ENCODE results near the gene B9D1. TPM values are rescaled to one million over a fixed set of nuclear protein-coding genes. Genes with fewer than 3 reads are reported as not detected.

The B9D1 gene
- total and polyA plus RNA-seq, 2 experiments from 2014 or later: 35.2 to 63.5 TPM

DNA sequence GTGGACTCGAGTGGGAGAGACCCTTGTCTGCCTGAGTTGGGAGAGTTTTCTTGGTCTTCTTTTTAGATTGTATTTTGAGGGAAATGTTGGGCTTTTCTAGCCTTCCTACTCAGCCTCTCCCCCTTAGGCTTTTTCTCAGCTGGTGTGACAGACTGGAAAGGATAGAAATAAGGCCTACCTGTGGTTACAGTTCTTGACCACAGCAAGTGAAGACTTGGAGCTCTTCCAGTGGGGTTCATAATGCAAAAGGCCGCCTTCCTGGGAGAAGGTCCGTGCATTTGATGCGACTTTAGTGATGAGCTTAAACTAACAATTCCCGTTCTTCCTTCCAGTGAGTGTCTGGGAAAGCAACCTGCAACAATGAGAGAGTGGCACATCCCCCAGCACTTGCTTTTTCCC lies 56.8 kb downstream of the B9D1 start:
- Histone ChIP-seq H3K36me3 (ENCODE audit: insufficient read depth) (no peaks in the 10 kb centered on the region), H2AFZ (no peak overlapping the region), H3K27ac (ENCODE audit: low read depth) (no peak overlapping the region), H3K9me2 (ENCODE audit: insufficient read depth) (no peaks in the 10 kb centered on the region), H3K4me3 (no peak overlapping the region), H3K4me2 (no peak overlapping the region), H4K20me1 (replicated peaks; ENCODE audit: insufficient read depth) (no peaks in the 10 kb centered on the region; the same call in 1 of the 2 replicates), H3K4me1 (ENCODE audit: insufficient read depth) (no peaks in the 10 kb centered on the region), H3K79me2 (replicated peaks; ENCODE audit: insufficient read depth) (peaks cover 15% of the 10 kb centered on the region; the same call in 1 of the 2 replicates), H3F3A (replicated peaks; ENCODE audit: low read depth) (no peaks in the 10 kb centered on the region), H3K27me3 (ENCODE audit: insufficient read depth) (no peaks in the 10 kb centered on the region)
- ATAC-seq: no peak
- no peak for DNase-seq (ENCODE audit: low spot score)
- Mint-ChIP-seq H3K27me3 (ENCODE audit: insufficient read depth, low read depth, poor library complexity) (peaks cover 21% of the 10 kb centered on the region), H3K36me3 (ENCODE audit: low read depth) (peaks cover 7% of the 10 kb centered on the region), H3K4me1 (peaks cover 8% of the 10 kb centered on the region; the same call in 2 of the 3 replicates), H3K4me3 (no peak overlapping the region), H3K27ac (no peak overlapping the region), H3K9me3 (no peaks in the 10 kb centered on the region)
- no peak for TF ChIP-seq CREB1 (CRISPR knock-in tag; IDR thresholded peaks at IDR 0.05; ENCODE audit: low read depth)
- TF ChIP-seq ETS1 (IDR thresholded peaks at IDR 0.05): no peak
- TF ChIP-seq JUNB (IDR thresholded peaks at IDR 0.05; ENCODE audit: unreplicated experiment): no peak
- TF ChIP-seq POLR2AphosphoS5 (IDR thresholded peaks at IDR 0.05; ENCODE audit: low read depth): no peak
- TF ChIP-seq, protein P1, sequence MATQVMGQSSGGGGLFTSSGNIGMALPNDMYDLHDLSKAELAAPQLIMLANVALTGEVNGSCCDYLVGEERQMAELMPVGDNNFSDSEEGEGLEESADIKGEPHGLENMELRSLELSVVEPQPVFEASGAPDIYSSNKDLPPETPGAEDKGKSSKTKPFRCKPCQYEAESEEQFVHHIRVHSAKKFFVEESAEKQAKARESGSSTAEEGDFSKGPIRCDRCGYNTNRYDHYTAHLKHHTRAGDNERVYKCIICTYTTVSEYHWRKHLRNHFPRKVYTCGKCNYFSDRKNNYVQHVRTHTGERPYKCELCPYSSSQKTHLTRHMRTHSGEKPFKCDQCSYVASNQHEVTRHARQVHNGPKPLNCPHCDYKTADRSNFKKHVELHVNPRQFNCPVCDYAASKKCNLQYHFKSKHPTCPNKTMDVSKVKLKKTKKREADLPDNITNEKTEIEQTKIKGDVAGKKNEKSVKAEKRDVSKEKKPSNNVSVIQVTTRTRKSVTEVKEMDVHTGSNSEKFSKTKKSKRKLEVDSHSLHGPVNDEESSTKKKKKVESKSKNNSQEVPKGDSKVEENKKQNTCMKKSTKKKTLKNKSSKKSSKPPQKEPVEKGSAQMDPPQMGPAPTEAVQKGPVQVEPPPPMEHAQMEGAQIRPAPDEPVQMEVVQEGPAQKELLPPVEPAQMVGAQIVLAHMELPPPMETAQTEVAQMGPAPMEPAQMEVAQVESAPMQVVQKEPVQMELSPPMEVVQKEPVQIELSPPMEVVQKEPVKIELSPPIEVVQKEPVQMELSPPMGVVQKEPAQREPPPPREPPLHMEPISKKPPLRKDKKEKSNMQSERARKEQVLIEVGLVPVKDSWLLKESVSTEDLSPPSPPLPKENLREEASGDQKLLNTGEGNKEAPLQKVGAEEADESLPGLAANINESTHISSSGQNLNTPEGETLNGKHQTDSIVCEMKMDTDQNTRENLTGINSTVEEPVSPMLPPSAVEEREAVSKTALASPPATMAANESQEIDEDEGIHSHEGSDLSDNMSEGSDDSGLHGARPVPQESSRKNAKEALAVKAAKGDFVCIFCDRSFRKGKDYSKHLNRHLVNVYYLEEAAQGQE (IDR thresholded peaks at IDR 0.05; ENCODE audit: unreplicated experiment): no peak
- TF ChIP-seq STAT1 (IDR thresholded peaks at IDR 0.05; ENCODE audit: unreplicated experiment): no peak
- no peak for TF ChIP-seq NANOG (IDR thresholded peaks at IDR 0.05; ENCODE audit: borderline replicate concordance)
- TF ChIP-seq EZH2phosphoT487 (IDR thresholded peaks at IDR 0.05; ENCODE audit: unreplicated experiment): no peak
- no peak for TF ChIP-seq ZNF462 (CRISPR knock-in tag; IDR thresholded peaks at IDR 0.05)
- TF ChIP-seq EZH2 (IDR thresholded peaks at IDR 0.05; ENCODE audit: low read depth, unreplicated experiment): no peak
- no peak for TF ChIP-seq ZNF331 (CRISPR knock-in tag; IDR thresholded peaks at IDR 0.05; ENCODE audit: low read depth)
- TF ChIP-seq CTCF (conservative IDR thresholded peaks at IDR 0.05; ENCODE audit: low read depth in 2 of 2): no peak
- no peak for TF ChIP-seq ZNF114 (CRISPR knock-in tag; IDR thresholded peaks at IDR 0.05)
